ENCODE measurements around the gene TMEM184B. TPM values are rescaled to one million over a fixed set of nuclear protein-coding genes. Genes with fewer than 3 reads are reported as not detected.

Gene TMEM184B
- total RNA-seq, 1 donor from 2014 or later: 118 TPM

GRCh38 chr22:38208551-38208968 is 64.2 kb downstream of the TMEM184B start:
- Histone ChIP-seq H3K27me3 (no peaks in the 10 kb centered on the region), H3K27ac (no peak overlapping the region), H3K9me3 (no peaks in the 10 kb centered on the region), H3K4me1 (peaks cover 17 to 25% of the 10 kb centered on the region in 2 donors), H3K4me3 (no peak overlapping the region), H3K36me3 (peaks cover 0 to 19% of the 10 kb centered on the region in 2 donors)
- no peak for DNase-seq (ENCODE audit: low spot score in 2 of 2)
- no peak for TF ChIP-seq CTCF (IDR thresholded peaks at IDR 0.05)
- intact Hi-C loops (cut with DNase I): no loop called here

- Histone ChIP-seq H3K27ac (no peak overlapping the region), H3K27me3 (no peaks in the 10 kb centered on the region), H3K36me3 (peaks cover 0 to 19% of the 10 kb centered on the region in 2 donors), H3K4me1 (peaks cover 19 to 27% of the 10 kb centered on the region in 2 donors), H3K9me3 (no peaks in the 10 kb centered on the region), H3K4me3 (no peak overlapping the region)
- no peak for DNase-seq (ENCODE audit: low spot score in 2 of 2)
- intact Hi-C loops (cut with DNase I): no loop called here
- TF ChIP-seq CTCF (IDR thresholded peaks at IDR 0.05): no peak
Observed at GRCh38 chr22:38207898-38208432, 64.8 kb downstream of the TMEM184B start.

GRCh38 chr22:38205261-38206128 is 67.3 kb downstream of the TMEM184B start:
- TF ChIP-seq CTCF (IDR thresholded peaks at IDR 0.05): no peak
- peak; percentile 90 to 95 for DNase-seq (ENCODE audit: low spot score in 2 of 2)
- peak overlapping the region; percentile 87 to 89 for H3K4me3 ChIP-seq
- H3K27me3 ChIP-seq: no peaks in the 10 kb centered on the region
- peaks cover 19 to 31% of the 10 kb centered on the region in 2 donors for H3K4me1 ChIP-seq
- H3K27ac ChIP-seq: peak overlapping the region; percentile 99 to 100
- intact Hi-C loops (cut with DNase I): loop anchor here (2.0 kb wide), 1 partner anchor 103 kb away; no protein-coding TSS in a partner anchor
- peaks cover 0 to 19% of the 10 kb centered on the region in 2 donors for H3K36me3 ChIP-seq
- H3K9me3 ChIP-seq: no peaks in the 10 kb centered on the region

GRCh38 chr22:38204784-38205183 is 68.0 kb downstream of the TMEM184B start:
- Histone ChIP-seq H3K9me3 (no peaks in the 10 kb centered on the region), H3K36me3 (peaks cover 0 to 16% of the 10 kb centered on the region in 2 donors), H3K4me3 (peak overlapping the region; percentile 87 to 89), H3K27ac (peak overlapping the region; percentile 99 to 100), H3K27me3 (no peaks in the 10 kb centered on the region), H3K4me1 (peaks cover 19 to 31% of the 10 kb centered on the region in 2 donors)
- DNase-seq (ENCODE audit: low spot score in 2 of 2): no peak
- intact Hi-C loops (cut with DNase I): loop anchor here (2.0 to 5.0 kb wide), 4 partner anchors 53 to 368 kb away; partner anchors contain the start of gene DMC1
- no peak for TF ChIP-seq CTCF (IDR thresholded peaks at IDR 0.05)

- peak overlapping the region; percentile 99 to 100 for H3K27ac ChIP-seq
- DNase-seq (ENCODE audit: low spot score in 2 of 2): no peak
- H3K4me3 ChIP-seq: peak overlapping the region; percentile 87 to 89
- intact Hi-C loops (cut with DNase I): loop anchor here (2.0 to 5.0 kb wide), 6 partner anchors 15 to 368 kb away; partner anchors contain the start of gene DMC1
- no peak for TF ChIP-seq CTCF (IDR thresholded peaks at IDR 0.05)
- no peaks in the 10 kb centered on the region for H3K9me3 ChIP-seq
- H3K4me1 ChIP-seq: peaks cover 19 to 31% of the 10 kb centered on the region in 2 donors
- H3K27me3 ChIP-seq: no peaks in the 10 kb centered on the region
- H3K36me3 ChIP-seq: peaks cover 0 to 16% of the 10 kb centered on the region in 2 donors
Observed at GRCh38 chr22:38203855-38204514, 68.8 kb downstream of the TMEM184B start.
